DOHH2 (cell line): ENCODE data around the gene SIGLEC9.

Experiments used
- H3F3A ChIP-seq: fragments of 200-600 bp; sonication (generic), shearing (Covaris generic); 2 replicates; pipeline ENCODE4 v1.6.0; 2016; ENCODE audit warnings: antibody characterized with exemption, mild to moderate bottlenecking; ENCODE audit not compliant: control insufficient read depth, insufficient read depth
- H3K27ac ChIP-seq: fragments of 200-600 bp; sonication (generic); 2 replicates; pipeline ENCODE4 v1.5.1; 2014; ENCODE audit warnings: low read depth, mild to moderate bottlenecking, low read length, moderate library complexity
- H3K27me3 ChIP-seq: fragments of 200-600 bp; sonication (generic); 2 replicates; pipeline ENCODE4 v1.6.1; 2014; ENCODE audit warnings: mild to moderate bottlenecking, low read length, mixed read lengths; ENCODE audit not compliant: control insufficient read depth
- H3K36me3 ChIP-seq: fragments of 200-600 bp; sonication (generic); 2 replicates; pipeline ENCODE4 v1.6.1; 2014; ENCODE audit warnings: mild to moderate bottlenecking, low read length, moderate library complexity, mixed read lengths; ENCODE audit not compliant: control insufficient read depth
- H3K4me1 ChIP-seq: fragments of 200-600 bp; sonication (generic); 2 replicates; pipeline ENCODE4 v1.6.1; 2014; ENCODE audit warnings: mild to moderate bottlenecking, low read length, mixed read lengths; ENCODE audit not compliant: control insufficient read depth
- H3K4me2 ChIP-seq: fragments of 200-600 bp; sonication (generic); 2 replicates; pipeline ENCODE4 v1.6.0; 2014; ENCODE audit warnings: mild to moderate bottlenecking, low read length, moderate library complexity
- H3K4me3 ChIP-seq: fragments of 200-600 bp; sonication (generic); 2 replicates; pipeline ENCODE4 v1.5.1; 2014; ENCODE audit warnings: mild to moderate bottlenecking, low read length, mixed read lengths
- H3K79me2 ChIP-seq: fragments of 200-600 bp; sonication (generic); 2 replicates; pipeline ENCODE4 v1.6.1; 2014; ENCODE audit warnings: mild to moderate bottlenecking, low read length, mixed read lengths; ENCODE audit not compliant: control insufficient read depth
- H3K9me2 ChIP-seq: fragments of 200-600 bp; sonication (generic); replicated peaks from 2 replicates; pipeline ENCODE4 v1.6.1; 2014; ENCODE audit warnings: mild to moderate bottlenecking, low read length, mixed read lengths; ENCODE audit not compliant: control insufficient read depth
- H3K9me3 ChIP-seq: fragments of 200-600 bp; sonication (generic); 2 replicates; pipeline ENCODE4 v1.6.1; 2014; ENCODE audit warnings: antibody characterized with exemption, low read length, mixed read lengths; ENCODE audit not compliant: control insufficient read depth, insufficient read depth
- H4K20me1 ChIP-seq: fragments of 200-600 bp; sonication (generic); 2 replicates; pipeline ENCODE4 v1.6.0; 2014; ENCODE audit warnings: low read depth, mild to moderate bottlenecking, antibody characterized with exemption, low read length, moderate library complexity; ENCODE audit not compliant: control insufficient read depth, insufficient read depth
- EZH2phosphoT487 ChIP-seq: fragments of 200-600 bp; sonication (generic); IDR thresholded peaks from 2 replicates; pipeline ENCODE4 v1.6.1; 2017; ENCODE audit warnings: borderline replicate concordance, mild to moderate bottlenecking, antibody characterized with exemption, low read length, moderate library complexity, mixed read lengths
- TF ChIP-seq, protein P1 (sequence below): fragments of 200-600 bp; sonication (generic); IDR thresholded peaks from one replicate; pipeline ENCODE4 v1.5.1; 2014; ENCODE audit warnings: antibody characterized with exemption, mild to moderate bottlenecking, low read depth, low read length; ENCODE audit not compliant: poor library complexity, severe bottlenecking

Gene SIGLEC9

GRCh38 chr19:51116736-51117286, 7.9 kb upstream of the SIGLEC9 start:
- Histone ChIP-seq H3K4me3 (no peak overlapping the region), H3K36me3 (no peaks in the 10 kb centered on the region), H3K27ac (no peak overlapping the region), H3K79me2 (no peaks in the 10 kb centered on the region), H3K4me2 (no peak overlapping the region), H3K4me1 (peaks cover 10% of the 10 kb centered on the region), H4K20me1 (no peaks in the 10 kb centered on the region), H3K9me3 (no peaks in the 10 kb centered on the region), H3K9me2 (no peaks in the 10 kb centered on the region), H3K27me3 (peaks cover 14% of the 10 kb centered on the region), H3F3A (no peaks in the 10 kb centered on the region)
- no peak for TF ChIP-seq EZH2phosphoT487
- TF ChIP-seq, protein P1, sequence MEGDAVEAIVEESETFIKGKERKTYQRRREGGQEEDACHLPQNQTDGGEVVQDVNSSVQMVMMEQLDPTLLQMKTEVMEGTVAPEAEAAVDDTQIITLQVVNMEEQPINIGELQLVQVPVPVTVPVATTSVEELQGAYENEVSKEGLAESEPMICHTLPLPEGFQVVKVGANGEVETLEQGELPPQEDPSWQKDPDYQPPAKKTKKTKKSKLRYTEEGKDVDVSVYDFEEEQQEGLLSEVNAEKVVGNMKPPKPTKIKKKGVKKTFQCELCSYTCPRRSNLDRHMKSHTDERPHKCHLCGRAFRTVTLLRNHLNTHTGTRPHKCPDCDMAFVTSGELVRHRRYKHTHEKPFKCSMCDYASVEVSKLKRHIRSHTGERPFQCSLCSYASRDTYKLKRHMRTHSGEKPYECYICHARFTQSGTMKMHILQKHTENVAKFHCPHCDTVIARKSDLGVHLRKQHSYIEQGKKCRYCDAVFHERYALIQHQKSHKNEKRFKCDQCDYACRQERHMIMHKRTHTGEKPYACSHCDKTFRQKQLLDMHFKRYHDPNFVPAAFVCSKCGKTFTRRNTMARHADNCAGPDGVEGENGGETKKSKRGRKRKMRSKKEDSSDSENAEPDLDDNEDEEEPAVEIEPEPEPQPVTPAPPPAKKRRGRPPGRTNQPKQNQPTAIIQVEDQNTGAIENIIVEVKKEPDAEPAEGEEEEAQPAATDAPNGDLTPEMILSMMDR = no peak

DNA sequence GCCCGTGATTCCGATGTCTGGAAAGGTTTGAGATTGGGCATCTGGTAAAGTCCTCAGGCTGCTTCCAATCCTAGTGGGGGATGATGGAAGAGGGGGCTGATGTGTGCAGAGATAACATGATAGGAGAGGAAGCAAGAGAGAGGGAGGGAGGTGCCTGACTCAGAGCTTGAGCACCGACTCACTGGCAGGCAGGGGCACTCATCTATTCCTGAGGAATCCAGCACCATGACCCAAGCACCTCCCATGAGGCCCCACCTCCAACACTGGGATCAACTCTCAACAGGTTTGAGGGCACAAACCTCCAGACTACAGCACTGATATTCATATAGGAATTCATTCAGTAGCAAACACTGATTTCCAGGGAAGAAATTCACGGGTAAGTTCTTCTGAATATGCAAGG, 5.6 kb upstream of the SIGLEC9 start:
- no peak overlapping the region for H3K4me2 ChIP-seq
- TF ChIP-seq, protein P1 = no peak
- TF ChIP-seq EZH2phosphoT487 = no peak
- no peaks in the 10 kb centered on the region for H3K79me2 ChIP-seq
- H3K4me1 ChIP-seq = peaks cover 24% of the 10 kb centered on the region
- H3K9me2 ChIP-seq = no peaks in the 10 kb centered on the region
- H3K27me3 ChIP-seq = peaks cover 7% of the 10 kb centered on the region; the same call in 1 of the 2 replicates
- no peak overlapping the region for H3K4me3 ChIP-seq
- no peaks in the 10 kb centered on the region for H4K20me1 ChIP-seq
- no peaks in the 10 kb centered on the region for H3K36me3 ChIP-seq
- no peaks in the 10 kb centered on the region; the same call in 1 of the 2 replicates for H3F3A ChIP-seq
- H3K27ac ChIP-seq = no peak overlapping the region
- H3K9me3 ChIP-seq = no peaks in the 10 kb centered on the region

DNA sequence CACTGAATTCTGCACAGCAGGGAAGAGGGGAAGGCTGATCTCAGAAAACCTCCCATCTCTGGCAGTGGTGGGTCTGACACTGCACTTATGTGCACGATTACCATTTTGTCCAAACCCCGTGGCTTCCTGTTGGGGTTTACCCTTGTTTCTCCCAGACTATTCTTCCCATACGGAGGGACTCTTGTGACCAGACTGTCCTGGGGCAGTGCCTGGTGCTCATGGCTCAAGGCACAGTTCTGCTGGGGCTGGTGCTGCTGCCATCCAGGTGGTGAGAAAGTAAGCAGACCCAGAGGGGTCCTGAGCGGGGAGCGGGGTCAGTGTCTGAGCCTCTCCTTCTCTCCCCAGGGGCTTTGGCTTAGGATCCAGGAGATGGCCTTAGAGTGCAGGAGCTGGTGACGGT, 5.1 kb upstream of the SIGLEC9 start:
- H3F3A ChIP-seq = no peaks in the 10 kb centered on the region; the same call in 1 of the 2 replicates
- no peak overlapping the region for H3K27ac ChIP-seq
- no peaks in the 10 kb centered on the region for H3K79me2 ChIP-seq
- no peaks in the 10 kb centered on the region for H3K9me3 ChIP-seq
- H3K27me3 ChIP-seq = peaks cover 5% of the 10 kb centered on the region; the same call in 1 of the 2 replicates
- H3K36me3 ChIP-seq = no peaks in the 10 kb centered on the region
- no peaks in the 10 kb centered on the region for H4K20me1 ChIP-seq
- TF ChIP-seq EZH2phosphoT487 = no peak
- TF ChIP-seq, protein P1 = no peak
- no peak overlapping the region for H3K4me2 ChIP-seq
- H3K4me1 ChIP-seq = peaks cover 29% of the 10 kb centered on the region
- H3K9me2 ChIP-seq = no peaks in the 10 kb centered on the region
- H3K4me3 ChIP-seq = no peak overlapping the region
